H1 (cell line): ENCODE measurements around the gene ATG7. TPM values are rescaled to one million over a fixed set of nuclear protein-coding genes. Genes with fewer than 3 reads are reported as not detected.

ENCODE experiments used
- CTCF ChIA-PET: fragments of 300-600 bp; sonication (Branson Sonifier 250); formaldehyde crosslinking; loops from one replicate; lab custom pipeline; 2021; ENCODE audit not compliant: partially characterized antibody; lab: Charles Lee
- POLR2A ChIA-PET: fragments of 300-600 bp; sonication (Branson Sonifier 250); formaldehyde crosslinking; loops from one replicate; lab custom pipeline; 2021; ENCODE audit warnings: inconsistent platforms; ENCODE audit not compliant: partially characterized antibody; lab: Charles Lee
- DNase-seq, 2 experiments: peaks; one replicate each; pipeline versions ENCODE4 v3.0.0 to v3.0.0-alpha.2; 2010 to 2022; ENCODE audit warnings: low spot score in 2 of 2, low read depth in 1 of 2, mixed read lengths in 1 of 2
- FAIRE-seq: peaks from 2 replicates; lab custom pipeline; 2011; peaks lifted over from hg19 to GRCh38; lab: Jason Lieb, UNC
- H2AFZ ChIP-seq: 2 replicates; pipeline ENCODE4 v1.8.1; 2012; ENCODE audit warnings: low read length, inconsistent platforms
- H2AK5ac ChIP-seq: 2 replicates; pipeline ENCODE4 v1.6.1; 2013; ENCODE audit warnings: low read depth, low read length
- H2BK120ac ChIP-seq: replicated peaks from 2 replicates; pipeline ENCODE3; 2013; ENCODE audit warnings: low read depth, low read length, inconsistent platforms
- H2BK12ac ChIP-seq: 2 replicates; pipeline ENCODE4 v1.6.1; 2013; ENCODE audit warnings: low read depth, low read length
- H2BK15ac ChIP-seq: 2 replicates; pipeline ENCODE4 v1.6.1; 2013; ENCODE audit warnings: low read length
- H2BK20ac ChIP-seq: 2 replicates; pipeline ENCODE4 v1.6.1; 2013; ENCODE audit warnings: low read length
- H2BK5ac ChIP-seq: 2 replicates; pipeline ENCODE4 v1.6.1; 2013; ENCODE audit warnings: low read depth, low read length
- H3K14ac ChIP-seq: 2 replicates; pipeline ENCODE4 v1.6.1; 2013; ENCODE audit warnings: inconsistent platforms; ENCODE audit not compliant: insufficient read length
- H3K18ac ChIP-seq: 2 replicates; pipeline ENCODE4 v1.6.1; 2013; ENCODE audit warnings: low read length; ENCODE audit errors: extremely low read depth
- H3K23ac ChIP-seq: 2 replicates; pipeline ENCODE4 v1.6.1; 2013; ENCODE audit warnings: inconsistent platforms; ENCODE audit not compliant: insufficient read length
- H3K23me2 ChIP-seq: 2 replicates; pipeline ENCODE4 v1.6.1; 2013; ENCODE audit warnings: low read depth, low read length
- H3K27ac ChIP-seq: 2 replicates; pipeline ENCODE4 v1.6.1; 2011; ENCODE audit warnings: low read depth, low read length, inconsistent platforms
- H3K27me3 ChIP-seq, 4 experiments: replicated peaks in 1 of 4; 1 replicate in 1 of 4; 2 replicates in 3 of 4; pipeline versions ENCODE4 v1.6.1 to v1.8.1; 2011 to 2013; ENCODE audit warnings: low read length in 3 of 4, mild to moderate bottlenecking in 3 of 4, inconsistent platforms in 2 of 4, mixed read lengths in 2 of 4, moderate library complexity in 1 of 4; ENCODE audit not compliant: control insufficient read depth in 3 of 4, insufficient read depth in 3 of 4; ENCODE audit errors: extremely low read depth in 1 of 4
- H3K36me3 ChIP-seq, 4 experiments: 2 replicates each; pipeline versions ENCODE4 v1.6.1 to v1.8.1; 2011 to 2013; ENCODE audit warnings: mild to moderate bottlenecking in 4 of 4, low read length in 3 of 4, moderate library complexity in 2 of 4, control low read depth in 1 of 4, inconsistent platforms in 1 of 4; ENCODE audit not compliant: insufficient read depth in 4 of 4, control insufficient read depth in 2 of 4
- H3K4ac ChIP-seq: replicated peaks from 2 replicates; pipeline ENCODE3; 2013; ENCODE audit warnings: low read length, low read depth, mixed read lengths, inconsistent platforms; ENCODE audit not compliant: insufficient read length
- H3K4me1 ChIP-seq, 4 experiments: replicated peaks in 1 of 4; 1 replicate in 1 of 4; 2 replicates in 3 of 4; pipeline versions ENCODE4 v1.6.1 to v1.8.1; 2011 to 2013; ENCODE audit warnings: low read length in 3 of 4, inconsistent platforms in 2 of 4, mixed read lengths in 1 of 4; ENCODE audit not compliant: insufficient read depth in 4 of 4, control insufficient read depth in 3 of 4
- H3K4me2 ChIP-seq, 2 experiments: 2 replicates each; pipeline versions ENCODE4 v1.6.1 to v1.8.1; 2011 to 2013; ENCODE audit warnings: low read depth in 2 of 2, low read length in 2 of 2, control low read depth in 1 of 2, inconsistent platforms in 1 of 2, mild to moderate bottlenecking in 1 of 2; ENCODE audit not compliant: insufficient read depth in 1 of 2
- H3K4me3 ChIP-seq, 4 experiments: fragments of 200-600, 300-600 bp in 1 of 4; sonication (generic), shearing (Covaris generic), sonication (Bioruptor Twin) in 1 of 4; 2 replicates each; pipeline versions ENCODE4 v1.5.1 to v1.8.1; 2011 to 2016; ENCODE audit warnings: low read length in 4 of 4, low read depth in 3 of 4, control low read depth in 2 of 4, inconsistent platforms in 2 of 4, mild to moderate bottlenecking in 2 of 4, mixed read lengths in 1 of 4, moderate library complexity in 1 of 4; ENCODE audit not compliant: insufficient read depth in 2 of 4; ENCODE audit errors: extremely low read depth in 1 of 4
- H3K56ac ChIP-seq: replicated peaks from 2 replicates; pipeline ENCODE3; 2013; ENCODE audit warnings: low read depth, mild to moderate bottlenecking, mixed read lengths, low read length, inconsistent platforms; ENCODE audit not compliant: insufficient read length
- H3K79me1 ChIP-seq: 2 replicates; pipeline ENCODE4 v1.6.1; 2013; ENCODE audit warnings: low read depth, low read length, control low read depth
- H3K79me2 ChIP-seq, 2 experiments: 2 replicates each; pipeline versions ENCODE4 v1.6.1 to v1.8.1; 2012 to 2013; ENCODE audit warnings: low read length in 2 of 2, mild to moderate bottlenecking in 2 of 2, inconsistent platforms in 1 of 2; ENCODE audit not compliant: insufficient read depth in 2 of 2, control insufficient read depth in 1 of 2
- H3K9ac ChIP-seq, 4 experiments: replicated peaks in 1 of 4; 1 replicate in 1 of 4; 2 replicates in 3 of 4; pipeline versions ENCODE4 v1.6.1 to v1.8.1; 2011 to 2013; ENCODE audit warnings: low read depth in 3 of 4, low read length in 3 of 4, control low read depth in 2 of 4, mild to moderate bottlenecking in 2 of 4, moderate library complexity in 2 of 4, inconsistent platforms in 1 of 4; ENCODE audit errors: extremely low read depth in 1 of 4
- H3K9me3 ChIP-seq, 2 experiments: 2 replicates each; pipeline versions ENCODE4 v1.6.1 to v1.8.1; 2012 to 2013; ENCODE audit warnings: mild to moderate bottlenecking in 2 of 2, moderate library complexity in 2 of 2, control low read depth in 1 of 2, inconsistent platforms in 1 of 2, low read depth in 1 of 2, low read length in 1 of 2, mixed read lengths in 1 of 2; ENCODE audit not compliant: insufficient read depth in 2 of 2
- H4K20me1 ChIP-seq, 2 experiments: replicated peaks in 1 of 2; 2 replicates each; pipeline versions ENCODE3 to v1.8.1; 2011 to 2013; ENCODE audit warnings: inconsistent platforms in 2 of 2, low read length in 2 of 2, mild to moderate bottlenecking in 1 of 2; ENCODE audit not compliant: insufficient read depth in 2 of 2, control insufficient read depth in 1 of 2
- H4K5ac ChIP-seq: 2 replicates; pipeline ENCODE4 v1.6.1; 2013; ENCODE audit warnings: low read length, low read depth, mixed read lengths, inconsistent platforms; ENCODE audit not compliant: insufficient read length
- H4K8ac ChIP-seq: 2 replicates; pipeline ENCODE4 v1.8.0; 2013; ENCODE audit warnings: mild to moderate bottlenecking, moderate library complexity, low read length, inconsistent platforms; ENCODE audit not compliant: insufficient read depth; ENCODE audit errors: extremely low read depth
- H4K91ac ChIP-seq: replicated peaks from 2 replicates; pipeline ENCODE3; 2013; ENCODE audit warnings: low read length, mixed read lengths, inconsistent platforms; ENCODE audit not compliant: insufficient read length
- BRCA1 ChIP-seq: IDR thresholded peaks from 2 replicates; pipeline ENCODE4 v1.6.1; 2012; ENCODE audit warnings: low read depth, low read length, improper control_type of control experiment
- CHD2 ChIP-seq: IDR thresholded peaks from 2 replicates; pipeline ENCODE4 v1.6.1; 2012; ENCODE audit warnings: low read length, improper control_type of control experiment
- SP1 ChIP-seq: IDR thresholded peaks from 2 replicates; pipeline ENCODE4 v1.6.1; 2011; ENCODE audit warnings: low read depth, low read length
- SUZ12 ChIP-seq: fragments of 200-600 bp; sonication (generic); IDR thresholded peaks from 2 replicates; pipeline ENCODE4 v1.6.1; 2012; ENCODE audit warnings: mild to moderate bottlenecking, inconsistent platforms, low read length, moderate library complexity, mixed read lengths
- TAF7 ChIP-seq: optimal IDR thresholded peaks from 2 replicates; pipeline ENCODE3; 2011; ENCODE audit warnings: low read depth, mild to moderate bottlenecking, inconsistent platforms, low read length, moderate library complexity, borderline replicate concordance
- WGBS, 2 experiments: shearing (Covaris generic) in 1 of 2; methylation state at CpG; one replicate each; pipeline versions ENCODE4 v1.1.6 to v1.1.7; 2013 to 2015; ENCODE audit warnings: low lambda C conversion rate in 2 of 2, mixed read lengths in 2 of 2, inconsistent platforms in 1 of 2, low coverage in 1 of 2, missing lambda C conversion rate in 1 of 2; ENCODE audit not compliant: insufficient replicate concordance in 2 of 2, insufficient coverage in 1 of 2, insufficient read length in 1 of 2; ENCODE audit errors: extremely low coverage in 1 of 2, missing lambda C conversion rate in 1 of 2; 5-methylcytosine and 5-hydroxymethylcytosine counted together
- polyA plus RNA-seq, 7 experiments: library from polyadenylated mRNA; depleted of rRNA in 3 of 7; stranded (reverse) in 5 of 7; unstranded in 2 of 7; fragments of >200 nt in 5 of 7; fragments of 200-250 nt in 2 of 7; gene quantifications; 1 replicate in 5 of 7; 2 replicates in 1 of 7; 4 replicates in 1 of 7; pipeline versions ENCODE4 v1.2.1 to v1.2.3, GENCODE V29; 2011 to 2013; ENCODE audit warnings: missing spikeins in 2 of 7, mixed read lengths in 2 of 7
- total RNA-seq: library from RNA; stranded (reverse); fragmentation: NEBNext Ultra II Directional; extraction: Animal tissue kit (Norgen Biotek cat#: 25700); gene quantifications from 2 replicates; pipeline ENCODE4 v1.2.1, GENCODE V29; 2021

The ATG7 gene
- total and polyA plus RNA-seq, 2 of the 8 experiments (the other 6 are each of a cell fraction or from before 2014, with no cell fraction given), result 15.0 to 19.1 TPM

DNA sequence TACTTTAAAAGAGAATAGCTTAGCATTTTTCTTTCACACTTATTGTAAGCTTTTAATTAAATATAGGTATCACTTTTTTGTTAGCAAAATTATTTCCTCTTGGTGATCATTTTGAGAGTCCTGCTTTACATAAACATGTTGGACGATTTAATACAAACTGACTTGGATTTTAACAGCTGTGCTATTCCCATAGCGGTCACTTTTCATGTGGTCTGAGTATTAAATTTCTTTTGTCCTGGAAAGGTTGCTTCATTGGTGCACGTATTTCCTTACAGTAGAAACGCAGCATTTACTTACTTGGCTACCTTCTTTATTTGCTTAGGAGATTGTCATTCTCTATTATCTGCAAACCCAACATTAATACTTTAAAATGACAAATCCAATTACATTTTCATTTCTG is 109.4 kb downstream of the ATG7 start:
- H4K5ac ChIP-seq, result no peak overlapping the region
- H2AK5ac ChIP-seq, result no peak overlapping the region
- H3K36me3 ChIP-seq, result no peaks in the 10 kb centered on the region
- H3K4ac ChIP-seq, result no peak overlapping the region
- no peaks in the 10 kb centered on the region for H3K79me2 ChIP-seq
- H2BK20ac ChIP-seq, result no peak overlapping the region
- H3K27ac ChIP-seq, result no peak overlapping the region
- no peaks in the 10 kb centered on the region for H3K9me3 ChIP-seq
- no peak for FAIRE-seq
- H3K79me1 ChIP-seq, result no peaks in the 10 kb centered on the region
- no peak overlapping the region for H3K56ac ChIP-seq
- ChIA-PET POLR2A (no interaction called here), CTCF (interaction anchor here (1.7 to 7.5 kb wide), 5 partner anchors 8 to 426 kb away, joined by 3 to 79 read pairs (median 32); no protein-coding TSS in a partner anchor)
- H3K18ac ChIP-seq, result no peak overlapping the region
- WGBS, 2 experiments, result 96% methylated on average over 4 of the region's 4 CpGs; no CpG with 5 or more reads in 1 of the 2 experiments
- H3K27me3 ChIP-seq, result no peaks in the 10 kb centered on the region
- peaks cover 0 to 14% (median 0%) of the 10 kb centered on the region in 4 experiments; a peak in 3 of 7 replicates for H3K4me1 ChIP-seq
- no peak overlapping the region for H3K23ac ChIP-seq
- no peak overlapping the region for H2BK120ac ChIP-seq
- no peak for DNase-seq
- H4K91ac ChIP-seq, result no peak overlapping the region
- H3K4me2 ChIP-seq, result no peak overlapping the region
- no peak overlapping the region for H3K4me3 ChIP-seq
- no peak overlapping the region for H3K9ac ChIP-seq
- H4K8ac ChIP-seq, result no peak overlapping the region
- H2BK5ac ChIP-seq, result no peak overlapping the region
- TF ChIP-seq CHD2 (no peak), BRCA1 (no peak), SUZ12 (no peak), SP1 (no peak), TAF7 (no peak)
- H2BK15ac ChIP-seq, result no peak overlapping the region
- H4K20me1 ChIP-seq, result no peaks in the 10 kb centered on the region
- H3K23me2 ChIP-seq, result no peaks in the 10 kb centered on the region
- no peak overlapping the region for H2AFZ ChIP-seq
- no peak overlapping the region for H3K14ac ChIP-seq
- no peak overlapping the region for H2BK12ac ChIP-seq
